Activated naive CD4-positive, alpha-beta T cell treated with anti-CD3 and anti-CD28 coated beads, Interleukin-2, amount 50 U/mL, for 72 hours (primary cell): ENCODE measurements around the gene CTIF. TPM values are rescaled to one million over a fixed set of nuclear protein-coding genes. Genes with fewer than 3 reads are reported as not detected.

Source experiments
- ATAC-seq, 2 donors: fragments of 150-1000 bp; cut with Tn5 transposase; 2 replicates each; pipeline ENCODE4 v1.10.0; 2021; ENCODE audit warnings: mild to moderate bottlenecking in 2 of 2, moderate library complexity in 2 of 2
- DNase-seq, 2 donors: peaks; one replicate each; pipeline ENCODE4 v3.0.0; 2021 to 2022; ENCODE audit warnings: low spot score in 2 of 2
- H3K27ac Mint-ChIP-seq, 2 donors: one replicate each; pipeline ENCODE4 v1.8.0; 2022; ENCODE audit warnings: mild to moderate bottlenecking in 2 of 2, mixed read lengths in 2 of 2
- H3K36me3 Mint-ChIP-seq, 2 donors: one replicate each; pipeline ENCODE4 v1.8.0; 2022; ENCODE audit warnings: mixed read lengths in 2 of 2
- H3K9me3 Mint-ChIP-seq, 2 donors: one replicate each; pipeline ENCODE4 v1.8.0; 2022; ENCODE audit warnings: mixed read lengths in 2 of 2
- total RNA-seq, 2 donors: library from RNA; stranded (reverse); gene quantifications; one replicate each; pipeline ENCODE4 v1.2.3, GENCODE V29; 2022

CTIF gene
- total RNA-seq, 2 donors from 2014 or later, result 2.4 to 7.9 TPM

DNA sequence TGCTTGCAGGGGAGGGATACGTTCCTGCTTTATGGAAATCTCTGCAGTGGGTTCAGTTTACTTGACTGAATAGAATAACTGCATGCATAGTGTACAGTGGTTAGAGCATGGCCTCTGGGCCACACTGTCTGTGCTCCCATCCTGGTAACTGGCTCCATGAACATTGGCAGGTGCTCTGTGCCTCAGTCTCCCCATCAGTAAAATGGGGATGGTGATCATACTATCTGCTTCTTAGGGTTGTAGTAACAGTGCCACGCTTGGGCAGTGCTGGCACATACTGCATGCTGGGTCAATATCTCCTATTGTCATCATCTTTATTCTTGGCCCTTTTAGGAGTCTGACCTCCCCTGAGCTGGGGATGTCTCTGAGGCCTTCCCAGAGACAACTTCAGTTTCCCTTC, 117.3 kb downstream of the CTIF start:
- ATAC-seq (no peak), DNase-seq (no peak)
- Mint-ChIP-seq H3K36me3 (no peaks in the 10 kb centered on the region), H3K27ac (no peak overlapping the region), H3K9me3 (no peaks in the 10 kb centered on the region)

DNA sequence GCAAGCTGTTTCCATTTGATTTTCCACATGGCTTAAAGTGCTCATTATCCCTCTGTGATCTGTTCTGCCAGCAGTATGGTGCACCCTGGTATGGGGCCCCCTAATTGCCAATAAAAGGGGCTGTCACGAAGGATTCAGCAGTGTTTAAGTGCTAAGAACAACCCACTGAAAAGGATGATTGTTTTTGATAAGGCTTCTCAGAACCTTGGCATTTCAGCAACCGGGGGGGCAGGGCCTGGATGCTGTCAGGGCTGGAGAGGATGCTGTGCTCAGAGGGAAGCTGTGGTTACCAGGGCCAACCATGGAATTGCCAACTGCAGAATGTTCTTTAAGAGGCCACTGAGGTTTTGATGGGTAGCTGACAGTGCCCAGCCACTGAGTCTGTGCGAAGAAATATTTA, 117.8 kb downstream of the CTIF start:
- Mint-ChIP-seq H3K9me3 (no peaks in the 10 kb centered on the region), H3K27ac (no peak overlapping the region), H3K36me3 (no peaks in the 10 kb centered on the region)
- ATAC-seq (no peak), DNase-seq (no peak)

DNA sequence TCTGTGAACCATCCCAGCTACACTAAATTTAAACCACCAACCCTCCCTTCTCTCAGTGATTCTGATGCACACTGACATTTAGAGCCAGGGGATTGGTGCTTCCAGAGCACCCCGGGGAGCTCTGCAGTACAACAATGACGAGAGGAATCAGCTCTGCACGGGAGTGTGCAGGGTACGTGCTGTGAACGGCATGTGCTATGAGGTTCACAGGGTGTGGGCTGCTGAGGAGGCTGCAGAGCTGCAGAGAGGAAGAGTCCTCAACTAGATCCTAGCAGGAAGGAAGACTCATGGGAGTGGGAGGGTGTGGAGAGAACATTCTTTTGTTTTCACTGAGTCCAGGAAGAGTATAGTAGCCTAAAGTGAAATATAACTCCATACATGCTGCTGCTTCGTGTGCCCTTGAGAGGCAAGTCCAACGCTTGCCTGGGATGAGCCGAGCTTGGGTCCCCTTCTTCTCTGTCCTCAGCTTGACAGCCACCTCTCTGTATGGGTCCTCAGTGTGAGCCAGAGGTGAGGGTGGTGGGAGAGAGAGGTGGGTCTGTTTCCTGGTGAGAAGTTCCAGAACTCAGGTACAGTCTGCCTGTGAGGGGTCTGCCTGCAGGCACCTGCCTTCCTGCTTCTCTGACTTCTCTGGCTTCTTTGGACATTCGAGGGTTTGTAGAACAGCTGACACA, 118.8 kb downstream of the CTIF start:
- no peak for DNase-seq
- Mint-ChIP-seq H3K9me3 (no peaks in the 10 kb centered on the region), H3K36me3 (no peaks in the 10 kb centered on the region), H3K27ac (no peak overlapping the region)
- ATAC-seq, result no peak

DNA sequence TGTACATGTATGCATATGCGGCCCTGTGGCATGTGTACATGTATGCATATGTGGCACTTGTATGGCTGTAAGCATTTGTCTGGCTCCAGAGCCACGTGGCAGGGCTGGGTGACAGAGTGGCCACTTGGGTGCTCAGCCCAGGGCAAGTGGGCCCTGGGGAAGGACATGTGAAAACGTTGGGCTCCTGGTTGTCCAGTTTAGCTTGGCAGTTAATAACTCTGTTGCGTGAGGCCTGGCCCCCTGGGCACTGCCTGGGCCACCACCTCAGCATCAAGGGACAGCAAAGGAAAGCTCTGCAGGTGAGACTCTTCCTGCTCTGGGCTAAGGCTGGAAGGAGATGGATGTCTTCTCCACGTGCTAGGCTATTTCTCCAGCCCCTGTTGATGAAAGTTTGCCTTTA, 119.9 kb downstream of the CTIF start:
- H3K36me3 Mint-ChIP-seq, result no peaks in the 10 kb centered on the region
- H3K27ac Mint-ChIP-seq, result no peak overlapping the region
- DNase-seq (no peak), ATAC-seq (no peak)
- no peaks in the 10 kb centered on the region for H3K9me3 Mint-ChIP-seq

DNA sequence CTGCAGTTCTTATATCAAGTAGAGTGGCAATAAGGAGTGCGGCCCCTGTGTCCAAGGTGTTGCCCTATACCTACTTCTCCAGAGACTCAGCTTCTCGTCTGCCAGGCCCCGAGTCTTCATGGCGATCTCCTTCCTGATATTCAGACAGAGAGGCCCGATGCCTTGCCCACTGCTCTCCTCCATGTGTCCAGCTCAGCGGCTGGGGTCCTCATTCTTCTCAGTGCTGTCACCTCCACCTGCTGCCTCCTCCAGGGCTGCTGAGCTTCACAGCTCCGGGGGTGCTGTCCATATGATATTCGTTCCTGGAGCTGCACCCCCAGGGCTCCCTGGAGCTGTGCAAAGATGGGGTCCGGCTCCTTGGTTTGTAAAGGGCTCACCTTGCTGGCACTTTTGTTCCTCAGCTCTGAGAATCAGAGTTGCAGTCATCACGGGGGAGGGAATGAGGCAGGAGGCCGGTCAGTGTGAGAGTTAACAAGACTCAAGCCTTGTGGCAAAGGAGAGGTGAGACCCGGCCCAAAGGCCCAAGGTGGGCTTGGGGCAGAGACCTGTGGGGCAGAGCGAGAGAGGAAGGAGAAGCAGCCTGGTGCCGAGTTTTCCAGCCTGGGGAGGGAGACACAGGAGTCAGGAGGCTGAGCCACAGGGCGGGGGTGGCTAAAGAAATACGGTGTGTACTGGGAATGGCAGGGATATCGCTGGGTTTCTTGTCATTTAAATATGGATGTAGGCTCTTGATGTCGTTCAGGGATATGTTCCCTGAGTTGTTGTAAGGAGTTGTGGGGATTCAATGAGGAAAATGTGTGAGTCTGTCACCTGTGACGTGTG, 120.6 kb downstream of the CTIF start:
- ATAC-seq (no peak), DNase-seq (no peak)
- Mint-ChIP-seq H3K36me3 (no peaks in the 10 kb centered on the region), H3K9me3 (no peaks in the 10 kb centered on the region), H3K27ac (no peak overlapping the region)

DNA sequence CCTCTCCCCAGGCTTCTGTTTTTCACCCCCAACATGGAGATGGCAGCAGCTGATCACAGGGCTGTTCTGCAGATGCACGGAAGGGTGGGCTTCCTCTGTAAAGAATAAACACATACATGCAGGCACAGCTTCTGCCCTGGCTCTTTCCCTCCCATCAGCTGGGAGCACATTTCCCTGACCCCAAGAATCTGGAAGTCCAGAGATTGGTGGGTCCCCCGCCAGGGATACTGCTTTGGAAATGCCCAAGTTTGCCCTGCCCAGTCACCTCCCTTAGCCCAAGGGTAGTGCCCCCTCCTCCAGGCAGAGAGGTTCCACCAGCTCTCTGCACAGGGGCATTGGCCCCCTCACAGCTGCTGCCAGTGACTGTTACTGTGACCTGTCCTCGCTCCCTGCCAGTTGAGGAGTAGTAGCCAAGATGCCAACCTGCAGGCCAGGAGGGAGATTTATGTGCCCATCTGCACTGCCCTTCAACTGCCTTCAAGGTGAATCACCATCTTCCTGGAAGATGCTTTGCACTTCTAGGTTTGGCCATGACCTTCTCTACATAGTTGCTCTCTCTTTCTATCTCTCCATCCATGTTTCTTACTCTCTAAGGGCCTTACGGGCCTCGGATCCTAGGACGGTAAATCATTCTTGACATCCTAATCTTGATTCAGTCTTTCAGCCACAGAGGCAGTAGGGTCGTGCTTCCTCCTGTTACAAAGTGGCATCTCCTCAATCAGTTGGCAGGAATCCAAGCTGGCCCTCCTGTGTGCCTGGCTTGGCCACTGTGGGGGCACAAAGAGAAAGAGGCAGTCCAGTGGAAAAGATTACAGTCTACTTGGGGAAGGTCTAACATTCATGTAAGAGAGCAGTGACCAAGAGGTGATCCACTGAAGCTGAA, 121.8 kb downstream of the CTIF start:
- ATAC-seq (no peak), DNase-seq (no peak)
- Mint-ChIP-seq H3K36me3 (peaks cover 0 to 3% of the 10 kb centered on the region in 2 donors), H3K9me3 (peaks cover 0 to 2% of the 10 kb centered on the region in 2 donors), H3K27ac (no peak overlapping the region)

DNA sequence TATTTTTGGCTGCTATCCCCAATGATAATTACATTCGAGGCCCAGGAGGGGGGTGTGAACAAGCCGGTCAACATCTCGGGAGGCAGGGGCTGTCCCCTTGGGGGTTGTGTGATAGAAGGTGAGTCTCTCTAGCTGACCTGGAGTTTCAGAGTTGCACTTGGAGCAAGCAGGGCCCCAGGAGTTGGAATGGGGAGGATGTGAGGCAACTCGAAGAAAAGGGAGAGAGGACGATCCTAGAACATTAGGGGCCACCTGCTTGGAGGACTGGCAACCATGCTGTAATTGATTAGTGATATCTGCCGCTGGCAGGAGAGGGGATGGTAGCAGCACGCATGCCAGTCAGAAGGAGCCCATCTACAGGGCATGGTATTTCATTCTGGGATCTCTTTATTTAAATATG, 122.6 kb downstream of the CTIF start:
- Mint-ChIP-seq H3K36me3 (peaks cover 8 to 12% of the 10 kb centered on the region in 2 donors), H3K9me3 (peaks cover 4 to 9% of the 10 kb centered on the region in 2 donors), H3K27ac (no peak overlapping the region)
- ATAC-seq, result no peak
- DNase-seq, result no peak

DNA sequence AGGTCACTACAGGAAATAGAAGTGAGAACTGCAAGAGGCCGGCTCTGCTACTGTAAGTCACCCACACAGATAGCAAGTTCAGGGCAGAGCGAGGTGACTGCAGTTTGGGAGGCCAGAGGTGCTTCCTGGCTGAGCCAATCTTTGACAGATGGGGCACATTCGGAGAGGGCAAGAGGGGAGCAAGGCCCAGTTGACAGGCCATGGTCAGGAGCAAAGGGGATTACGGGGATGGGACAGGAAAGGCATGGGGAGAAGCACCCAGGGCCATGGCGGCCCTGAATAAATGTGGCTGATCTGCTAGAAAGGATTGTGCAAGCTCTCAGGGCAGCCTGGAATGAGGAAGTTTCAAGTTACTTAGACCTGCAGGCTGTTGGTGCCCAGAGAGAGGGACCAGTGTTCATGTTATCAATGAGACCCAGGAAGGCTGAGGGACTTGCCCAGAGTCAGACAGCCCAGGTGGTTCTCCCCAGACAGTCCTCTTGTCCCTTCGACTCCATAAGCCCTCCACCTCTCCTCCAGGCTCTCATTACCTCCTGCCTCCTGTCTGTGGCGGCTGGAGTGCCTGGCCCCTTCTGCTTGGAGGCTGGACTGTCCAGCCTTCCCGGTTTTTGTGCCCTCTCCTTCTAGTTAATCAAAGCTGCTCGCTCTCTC, 123.3 kb downstream of the CTIF start:
- Mint-ChIP-seq H3K36me3 (peaks cover 11 to 14% of the 10 kb centered on the region in 2 donors), H3K27ac (peak overlapping the region in 1 of 2 donors; percentile 58), H3K9me3 (peaks cover 4 to 9% of the 10 kb centered on the region in 2 donors)
- DNase-seq, result no peak
- ATAC-seq, result no peak

DNA sequence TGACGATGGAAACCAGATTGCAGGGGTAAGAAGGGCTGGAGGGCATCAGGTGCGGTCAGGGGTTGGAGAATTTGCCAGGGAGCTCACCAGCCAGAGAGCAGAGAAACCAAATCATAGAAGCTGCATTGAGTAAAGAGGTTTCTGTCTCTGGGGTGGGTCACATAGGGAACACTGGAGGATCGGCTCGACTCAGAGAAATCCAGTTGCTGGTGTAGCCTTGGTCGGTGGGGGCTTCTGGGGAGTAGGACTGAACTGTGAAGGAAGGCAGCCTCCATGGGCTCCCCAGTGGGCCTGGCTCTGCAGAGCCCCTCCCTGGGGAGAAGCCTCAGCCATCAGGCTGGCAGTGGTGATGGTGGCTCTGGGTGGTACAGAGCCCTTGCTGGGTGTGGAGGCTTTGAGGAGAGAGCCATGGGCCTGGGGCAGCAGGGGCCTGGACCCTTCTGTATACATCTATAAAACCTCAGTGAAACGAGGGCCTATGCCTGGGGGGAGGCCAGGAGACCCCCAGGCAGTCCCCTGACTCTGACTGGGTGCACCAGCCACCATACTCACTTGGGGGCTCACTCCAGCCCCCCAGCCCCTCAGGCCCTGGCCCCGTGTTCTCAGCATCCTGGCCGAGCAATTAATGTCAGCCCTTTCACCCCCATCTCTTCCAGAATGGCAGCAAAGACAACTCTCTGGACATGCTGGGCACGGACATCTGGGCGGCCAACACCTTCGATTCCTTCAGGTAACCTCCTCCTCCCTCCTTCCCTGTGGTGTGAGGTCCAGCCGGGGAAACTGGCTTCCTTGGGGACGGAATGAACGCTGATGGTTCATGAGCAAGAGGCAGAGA, 124.5 kb downstream of the CTIF start:
- DNase-seq, result no peak
- no peak overlapping the region for H3K27ac Mint-ChIP-seq
- peaks cover 11 to 14% of the 10 kb centered on the region in 2 donors for H3K36me3 Mint-ChIP-seq
- H3K9me3 Mint-ChIP-seq, result peaks cover 4 to 9% of the 10 kb centered on the region in 2 donors
- no peak for ATAC-seq

DNA sequence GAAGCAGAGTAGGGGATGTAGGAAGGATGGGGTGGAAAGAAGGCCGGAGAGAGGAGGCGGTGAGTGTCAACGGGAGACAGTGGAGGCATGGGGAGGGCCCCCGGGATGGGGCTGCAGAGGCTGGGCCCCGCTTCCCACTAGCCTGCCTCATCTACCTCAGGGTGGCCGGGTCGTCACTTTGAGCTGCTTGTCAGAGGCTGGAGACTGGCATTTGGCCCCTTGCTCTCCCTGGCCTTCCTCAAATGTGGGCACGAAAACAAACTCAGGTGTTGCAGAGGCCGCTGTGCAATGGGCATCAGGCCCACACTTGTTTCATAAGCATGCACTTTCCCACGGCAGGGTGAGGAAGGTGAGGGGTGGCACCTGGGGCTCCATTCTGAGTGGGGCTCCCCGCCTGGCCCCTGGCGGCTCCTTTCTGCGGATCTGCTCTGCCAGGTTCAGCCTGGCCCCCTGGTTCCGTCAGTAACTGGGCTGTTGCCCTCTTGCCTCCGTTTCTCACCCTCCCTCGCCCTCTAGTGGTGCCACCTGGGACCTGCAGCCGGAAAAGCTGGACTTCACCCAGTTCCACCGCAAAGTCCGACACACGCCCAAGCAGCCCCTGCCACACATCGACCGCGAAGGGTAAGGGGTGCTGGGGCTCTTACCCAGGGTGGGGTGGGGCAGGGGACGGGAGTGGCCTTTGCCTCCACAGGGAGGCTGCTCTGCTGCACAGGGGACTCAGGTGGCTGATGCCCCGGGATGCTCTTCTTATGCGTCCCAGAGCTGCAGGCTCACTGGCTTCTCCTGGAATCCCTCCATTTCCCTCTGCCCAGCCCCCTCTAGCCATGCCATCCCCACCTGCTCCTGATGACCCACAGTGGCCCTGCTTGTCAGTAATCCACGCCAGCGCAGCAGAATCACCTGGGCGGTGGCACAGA, 125.4 kb downstream of the CTIF start:
- peaks cover 4 to 9% of the 10 kb centered on the region in 2 donors for H3K9me3 Mint-ChIP-seq
- peaks cover 11 to 14% of the 10 kb centered on the region in 2 donors for H3K36me3 Mint-ChIP-seq
- ATAC-seq, result peak; percentile 30 to 31
- H3K27ac Mint-ChIP-seq, result no peak overlapping the region
- DNase-seq, result peak; percentile 50 to 75

DNA sequence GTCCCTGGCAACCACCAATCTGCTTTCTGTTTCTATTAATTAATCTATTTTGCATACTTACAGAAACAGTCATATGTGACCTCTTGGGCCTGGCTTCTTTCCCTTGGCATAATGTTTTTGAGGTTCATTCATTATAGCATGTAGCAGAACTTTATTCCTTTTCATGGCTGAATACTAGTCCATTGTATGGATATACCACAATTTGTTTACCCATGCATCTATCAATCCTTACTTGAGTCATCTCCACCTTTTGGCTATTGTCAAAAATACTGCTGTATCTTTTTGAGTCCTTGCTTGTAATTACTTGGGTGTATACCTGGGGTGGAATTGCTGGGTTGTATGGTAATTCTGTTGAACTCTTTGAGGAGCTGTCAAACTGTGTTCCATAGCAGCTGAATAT, 126.8 kb downstream of the CTIF start:
- peaks cover 11 to 14% of the 10 kb centered on the region in 2 donors for H3K36me3 Mint-ChIP-seq
- peaks cover 4 to 9% of the 10 kb centered on the region in 2 donors for H3K9me3 Mint-ChIP-seq
- H3K27ac Mint-ChIP-seq, result no peak overlapping the region
- no peak for ATAC-seq
- no peak for DNase-seq

DNA sequence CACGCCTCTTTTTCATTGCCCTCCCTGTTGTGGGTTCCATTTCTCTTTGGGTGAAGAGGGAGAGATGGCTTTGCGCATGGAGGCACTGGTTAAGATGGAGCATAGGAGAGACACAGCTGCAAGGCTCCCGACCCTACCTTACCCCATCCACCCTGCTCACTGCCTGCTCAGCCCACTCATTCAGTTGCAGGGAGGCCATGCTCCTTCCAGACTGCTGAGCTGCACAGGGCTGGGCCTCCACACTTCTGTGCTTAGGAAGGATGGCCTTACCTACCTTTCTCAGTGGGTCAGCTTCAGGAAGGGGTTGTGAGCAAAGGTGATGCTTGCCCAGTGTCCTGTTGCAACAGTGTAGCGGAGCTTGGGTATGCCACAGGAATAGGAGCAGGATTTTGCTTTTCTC, 127.8 kb downstream of the CTIF start:
- Mint-ChIP-seq H3K9me3 (peaks cover 7 to 15% of the 10 kb centered on the region in 2 donors), H3K36me3 (peaks cover 14 to 20% of the 10 kb centered on the region in 2 donors), H3K27ac (no peak overlapping the region)
- no peak for ATAC-seq
- DNase-seq, result no peak

DNA sequence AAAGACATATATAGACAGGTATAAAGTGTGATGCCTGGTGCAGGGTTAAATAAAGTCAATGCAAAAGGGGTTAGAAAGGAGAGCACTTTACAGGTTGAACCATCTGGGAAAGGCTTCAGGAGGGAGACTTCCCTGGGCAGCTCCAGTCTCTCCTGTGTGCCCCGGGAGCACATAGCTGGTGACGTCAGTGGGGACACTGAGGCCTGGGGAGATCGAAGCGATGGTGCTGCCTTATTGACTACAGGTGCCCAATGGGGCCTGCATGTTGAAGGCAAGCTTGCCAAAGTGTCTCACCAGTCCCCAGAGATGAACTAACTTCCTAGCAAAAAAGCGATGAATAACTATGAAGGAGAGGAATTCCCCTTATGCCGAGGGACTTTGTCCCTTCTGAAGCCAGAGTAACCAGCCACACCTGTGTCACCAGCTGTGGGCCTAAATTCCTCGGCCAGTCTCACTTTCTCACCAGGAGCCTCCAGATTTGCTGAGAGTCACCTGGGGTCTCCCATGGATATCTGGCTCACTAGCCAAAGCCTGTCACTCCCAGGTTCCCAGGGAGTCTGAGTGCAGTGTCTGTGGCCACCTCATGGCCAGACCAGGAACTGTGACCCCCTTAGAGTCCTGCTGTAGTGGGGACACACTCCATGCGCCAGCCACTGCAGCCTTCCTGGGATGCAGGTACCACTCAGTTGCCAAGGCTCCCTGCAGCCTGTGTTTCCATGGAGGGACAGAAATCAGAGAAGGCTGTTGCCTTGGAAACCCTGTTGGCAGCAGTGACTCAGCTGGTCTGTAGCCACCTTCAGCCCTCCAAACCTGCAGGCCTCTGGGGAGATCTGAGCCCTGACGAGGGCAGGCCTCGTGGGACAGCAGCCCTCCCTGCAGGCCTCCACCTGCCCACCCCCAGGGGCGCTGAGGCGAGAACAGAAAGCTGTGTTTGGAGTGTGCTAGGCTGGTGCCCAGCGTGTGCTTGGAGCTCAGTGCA, 128.7 kb downstream of the CTIF start:
- Mint-ChIP-seq H3K27ac (no peak overlapping the region), H3K9me3 (peaks cover 9 to 17% of the 10 kb centered on the region in 2 donors), H3K36me3 (peaks cover 18 to 24% of the 10 kb centered on the region in 2 donors)
- DNase-seq (no peak), ATAC-seq (no peak)
